H1 (cell line): ENCODE measurements around the gene C9orf152. TPM values are rescaled to one million over a fixed set of nuclear protein-coding genes. Genes with fewer than 3 reads are reported as not detected.

Experiments used
- CHD1 ChIP-seq: IDR thresholded peaks from 2 replicates; pipeline ENCODE4 v1.6.1; 2012; ENCODE audit warnings: low read depth, low read length, improper control_type of control experiment
- KDM1A ChIP-seq: fragments of 200-600, 300-600 bp; sonication (generic); IDR thresholded peaks from 2 replicates; pipeline ENCODE4 v1.7.1; 2016; ENCODE audit warnings: mild to moderate bottlenecking, low read length, borderline replicate concordance
- SAP30 ChIP-seq: fragments of 300-600 bp; sonication (generic); IDR thresholded peaks from 2 replicates; pipeline ENCODE4 v1.7.1; 2012; ENCODE audit warnings: low read length, moderate library complexity, mild to moderate bottlenecking, inconsistent platforms; ENCODE audit not compliant: insufficient read depth, insufficient replicate concordance
- SP1 ChIP-seq: IDR thresholded peaks from 2 replicates; pipeline ENCODE4 v1.6.1; 2011; ENCODE audit warnings: low read depth, low read length
- polyA plus RNA-seq, 7 experiments: library from polyadenylated mRNA; depleted of rRNA in 3 of 7; stranded (reverse) in 5 of 7; unstranded in 2 of 7; fragments of >200 nt in 5 of 7; fragments of 200-250 nt in 2 of 7; gene quantifications; 1 replicate in 5 of 7; 2 replicates in 1 of 7; 4 replicates in 1 of 7; pipeline versions ENCODE4 v1.2.1 to v1.2.3, GENCODE V29; 2011 to 2013; ENCODE audit warnings: missing spikeins in 2 of 7, mixed read lengths in 2 of 7
- total RNA-seq: library from RNA; stranded (reverse); fragmentation: NEBNext Ultra II Directional; extraction: Animal tissue kit (Norgen Biotek cat#: 25700); gene quantifications from 2 replicates; pipeline ENCODE4 v1.2.1, GENCODE V29; 2021
- TF ChIP-seq, protein P1 (sequence below): IDR thresholded peaks from 2 replicates; pipeline ENCODE4 v1.6.1; 2011; ENCODE audit warnings: low read length, improper control_type of control experiment

The C9orf152 gene
- total and polyA plus RNA-seq, 2 of the 8 experiments (the other 6 are each of a cell fraction or from before 2014, with no cell fraction given), result not detected

DNA sequence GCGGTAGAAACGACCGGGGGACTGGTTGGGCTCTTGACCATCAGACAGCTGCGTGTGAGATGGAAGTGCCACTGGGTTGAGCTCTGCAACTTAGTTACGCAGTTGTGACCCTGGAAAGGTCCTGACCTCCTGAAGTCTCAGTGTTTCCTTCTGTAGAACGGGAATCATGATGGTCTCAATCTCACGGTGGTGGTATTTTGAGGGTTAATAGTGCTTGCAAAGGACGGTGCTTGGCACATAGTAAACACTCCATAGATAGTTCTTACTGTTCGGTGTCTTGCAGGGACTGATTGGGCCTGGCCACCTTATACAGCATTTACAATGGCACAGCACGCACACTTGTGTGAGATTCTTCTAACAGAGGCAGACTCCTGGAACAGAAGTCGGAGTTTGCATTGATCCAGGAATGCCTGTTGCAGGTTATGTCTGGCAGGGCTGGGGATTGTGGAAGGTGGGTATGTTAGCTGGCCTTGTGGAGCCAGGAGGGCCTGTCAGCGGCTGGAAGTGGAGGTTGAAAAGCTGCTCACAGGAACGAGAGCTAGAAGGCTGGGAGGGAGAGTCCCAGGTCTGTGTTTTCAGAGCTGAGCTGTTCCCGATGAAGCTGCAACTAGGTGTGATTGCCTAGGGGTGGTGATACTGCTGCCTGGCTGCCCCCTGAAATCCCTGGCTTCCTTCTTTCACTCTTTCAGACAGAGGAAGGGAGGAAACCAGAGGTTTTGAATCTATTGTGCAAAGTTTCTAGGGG, 49.3 kb upstream of the C9orf152 start (continued):
- TF ChIP-seq CHD1 (no peak), SAP30 (peak; percentile 88), SP1 (no peak), KDM1A (peak; percentile 83; the same call in 1 of the 2 replicates)
- TF ChIP-seq, protein P1, sequence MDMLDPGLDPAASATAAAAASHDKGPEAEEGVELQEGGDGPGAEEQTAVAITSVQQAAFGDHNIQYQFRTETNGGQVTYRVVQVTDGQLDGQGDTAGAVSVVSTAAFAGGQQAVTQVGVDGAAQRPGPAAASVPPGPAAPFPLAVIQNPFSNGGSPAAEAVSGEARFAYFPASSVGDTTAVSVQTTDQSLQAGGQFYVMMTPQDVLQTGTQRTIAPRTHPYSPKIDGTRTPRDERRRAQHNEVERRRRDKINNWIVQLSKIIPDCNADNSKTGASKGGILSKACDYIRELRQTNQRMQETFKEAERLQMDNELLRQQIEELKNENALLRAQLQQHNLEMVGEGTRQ, result no peak
